T-helper 22 cell (primary cell): ENCODE data around the gene NDC1.
"Not testable (repeated sequence)": the region's sequence is repeated elsewhere in the genome, so short reads cannot be mapped to it uniquely, and the experiment has no call there.

Experiments
- DNase-seq: peaks from one replicate; pipeline ENCODE4 v3.0.0-alpha.2; 2020; ENCODE audit warnings: low read depth

The NDC1 gene

DNA sequence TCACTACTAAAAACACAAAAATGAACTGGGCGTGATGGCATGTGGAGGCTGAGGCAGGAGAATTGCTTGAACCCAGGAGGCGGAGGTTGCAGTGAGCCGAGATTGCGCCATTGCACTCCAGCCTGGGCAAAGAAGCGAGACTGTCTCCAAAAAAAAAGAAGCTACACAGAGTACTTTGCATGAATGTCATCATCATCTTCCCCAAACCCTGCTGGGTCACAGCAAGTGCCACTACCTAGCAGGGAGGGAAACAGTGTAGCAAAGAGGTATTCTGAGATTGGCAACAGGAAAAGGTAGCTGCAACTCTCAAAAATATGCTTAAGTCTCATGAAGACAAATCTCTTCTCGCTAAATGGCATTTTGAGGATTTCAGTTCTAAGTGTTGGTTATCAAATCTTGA is 12.8 kb downstream of the NDC1 start:
- DNase-seq = no peak

DNA sequence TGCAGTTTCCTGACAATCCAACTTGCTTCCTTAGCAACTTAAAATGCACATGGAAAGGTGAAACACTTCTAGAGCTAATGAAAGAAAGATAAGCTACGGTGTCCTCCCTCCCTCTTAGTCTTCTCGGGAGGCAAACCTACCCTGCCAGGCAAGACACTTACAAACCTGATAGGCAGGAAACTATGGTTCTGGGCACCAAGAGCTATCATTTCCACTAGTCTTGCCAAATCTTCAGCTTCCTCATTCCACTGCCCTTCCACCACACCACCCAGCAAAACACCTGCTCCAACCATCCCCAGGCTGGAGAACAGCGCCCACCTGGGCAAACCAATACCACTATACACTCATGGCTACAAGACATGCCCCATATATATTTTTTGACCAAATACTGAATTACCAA is 15.2 kb downstream of the NDC1 start:
- DNase-seq = no peak

DNA sequence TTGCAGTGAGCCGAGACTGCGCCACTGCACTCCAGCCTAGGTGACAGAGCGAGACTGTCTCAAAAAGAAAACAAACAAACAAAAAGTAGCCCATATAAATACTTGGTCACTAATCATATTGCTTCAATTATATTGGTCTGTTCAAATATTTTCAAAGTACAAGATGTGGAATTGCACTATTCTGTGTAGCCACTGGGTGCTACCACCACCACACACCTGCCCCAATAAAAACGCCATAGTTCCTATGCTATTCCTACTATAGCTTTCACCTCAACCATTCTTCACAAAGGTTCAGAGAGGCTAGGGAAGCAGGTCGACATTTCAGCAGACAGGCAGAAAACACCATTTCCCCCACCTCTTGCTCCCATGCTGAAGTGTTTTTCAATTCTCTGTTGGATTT is 16.7 kb downstream of the NDC1 start:
- DNase-seq = no peak

DNA sequence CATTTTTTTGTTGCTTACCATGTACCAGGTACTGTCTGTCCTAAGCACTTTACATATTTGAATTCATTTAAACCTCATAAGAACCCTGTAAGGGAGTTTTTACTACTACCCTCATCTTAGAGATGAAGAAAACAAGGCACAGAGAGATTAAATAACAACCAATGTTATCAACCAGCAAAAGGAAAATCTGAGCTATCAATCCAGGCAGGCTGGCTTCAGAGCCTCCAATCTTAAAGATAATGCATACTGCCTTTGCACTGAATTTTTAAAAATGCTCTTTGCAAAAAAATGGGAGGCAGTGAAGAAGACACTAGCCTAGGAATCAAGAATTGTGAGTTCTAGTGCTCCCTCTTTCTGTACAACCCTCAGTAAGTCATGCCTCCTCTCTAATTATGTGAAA is 18.7 kb downstream of the NDC1 start:
- no peak for DNase-seq

DNA sequence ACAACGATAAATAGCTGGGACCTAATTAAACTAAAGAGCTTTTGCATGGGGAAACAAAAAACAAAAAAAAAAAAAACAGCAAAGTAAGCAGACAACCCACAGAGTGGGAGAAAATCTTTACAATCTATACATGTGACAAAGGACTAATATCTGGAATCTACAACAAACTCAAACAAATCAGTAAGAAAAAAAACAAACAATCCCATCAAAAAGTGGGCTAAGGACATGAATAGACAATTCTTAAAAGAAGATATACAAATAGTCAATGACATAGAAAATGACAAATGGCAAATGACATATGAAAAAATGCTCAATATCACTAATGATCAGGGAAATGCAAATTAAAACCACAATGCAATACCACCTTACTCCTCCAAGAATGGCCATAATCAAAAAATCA is 21.5 kb downstream of the NDC1 start:
- not testable (repeated sequence) for DNase-seq

DNA sequence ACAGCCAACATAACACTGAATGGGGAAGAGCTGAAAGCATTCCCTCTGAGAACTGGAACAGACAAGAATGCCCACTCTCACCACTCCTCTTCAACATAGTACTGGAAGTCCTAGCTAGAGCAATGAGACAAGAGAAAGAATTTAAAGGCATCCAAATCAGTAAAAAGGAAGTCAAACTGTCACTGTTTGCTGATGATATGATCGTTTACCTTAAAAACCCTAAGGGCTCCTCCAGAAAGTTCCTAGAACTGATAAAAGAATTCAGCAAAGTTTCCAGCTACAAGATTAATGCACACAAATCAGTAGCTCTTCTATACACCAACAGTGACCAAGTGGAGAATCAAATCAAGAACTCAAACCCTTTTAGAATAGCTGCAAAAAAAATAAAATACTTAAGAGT is 22.6 kb downstream of the NDC1 start:
- not testable (repeated sequence) for DNase-seq

DNA sequence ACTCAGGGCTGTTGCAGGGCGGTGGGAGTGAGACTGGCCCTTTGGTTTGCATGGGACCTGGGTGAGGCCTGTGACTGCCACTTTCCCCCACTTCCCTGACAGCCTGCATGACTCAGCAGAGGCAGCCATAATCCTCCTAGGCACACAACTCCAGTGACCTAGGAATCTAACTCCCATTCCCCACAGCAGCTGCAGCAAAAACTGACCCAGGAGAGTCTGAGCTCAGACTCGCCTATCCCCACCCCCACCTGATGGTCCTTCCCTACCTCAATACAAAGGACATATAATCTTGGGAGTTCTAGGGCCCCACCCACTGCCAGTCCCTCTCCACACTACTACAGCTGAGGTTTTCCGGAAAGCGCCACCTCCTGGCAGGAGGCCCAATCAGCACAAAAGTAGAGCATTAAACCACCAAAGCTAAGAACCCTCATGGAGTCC is 26.7 kb downstream of the NDC1 start:
- no peak for DNase-seq

DNA sequence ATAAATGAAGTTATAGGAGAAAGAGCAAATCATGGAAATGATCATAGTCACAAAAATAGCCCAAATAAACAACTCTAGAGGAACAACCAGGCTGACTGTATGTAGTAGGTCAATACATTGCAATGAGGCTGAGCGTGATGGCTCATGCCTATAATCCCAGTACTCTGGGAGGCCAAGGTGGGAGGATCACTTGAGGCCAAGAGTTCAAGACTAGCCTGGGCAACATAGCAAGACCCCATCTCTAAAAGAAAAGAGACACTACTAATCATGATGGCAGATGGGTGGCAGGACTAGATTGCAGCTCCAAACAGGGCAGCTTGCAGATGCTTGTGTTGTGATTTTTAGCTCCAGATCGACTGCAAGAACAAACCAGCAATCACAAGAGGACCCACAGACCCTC is 27.6 kb downstream of the NDC1 start:
- DNase-seq = no peak

DNA sequence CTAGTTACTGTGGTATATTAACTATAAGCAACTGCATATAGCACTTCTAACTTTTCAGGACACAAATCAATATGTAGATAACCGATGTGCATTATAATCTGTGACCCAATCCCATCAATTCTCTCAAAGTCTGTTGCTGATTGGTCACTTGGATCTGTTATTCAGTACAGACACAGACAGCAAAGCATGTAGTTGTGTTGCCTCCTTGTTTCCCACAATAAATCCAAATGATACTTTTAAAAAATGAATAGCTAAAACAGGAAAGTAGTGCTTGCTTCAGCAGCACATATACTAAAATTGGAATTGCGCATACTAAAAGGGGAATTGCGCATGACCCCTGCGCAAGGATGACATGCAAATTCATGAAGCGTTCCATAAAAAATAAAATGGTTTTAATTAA is 28.1 kb downstream of the NDC1 start:
- DNase-seq = no peak

DNA sequence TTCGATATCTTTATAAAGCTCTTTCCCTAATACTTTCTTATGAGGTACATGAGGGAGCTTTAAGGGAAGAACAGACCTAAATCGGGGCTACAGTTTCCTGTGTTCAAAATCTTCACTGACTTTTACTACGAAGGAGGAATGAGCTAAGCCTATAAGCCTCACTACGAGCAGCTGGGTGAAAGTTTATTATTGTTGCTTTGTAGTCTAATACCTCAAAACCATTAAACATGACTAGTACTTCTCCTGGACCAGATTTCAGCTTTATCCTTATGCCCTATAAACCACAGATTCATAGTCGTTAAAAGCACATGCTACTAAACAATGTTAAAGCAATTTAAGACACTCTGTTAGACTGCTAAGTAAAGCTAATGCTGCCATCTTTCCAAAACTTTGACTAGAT is 30.2 kb downstream of the NDC1 start:
- DNase-seq = no peak

DNA sequence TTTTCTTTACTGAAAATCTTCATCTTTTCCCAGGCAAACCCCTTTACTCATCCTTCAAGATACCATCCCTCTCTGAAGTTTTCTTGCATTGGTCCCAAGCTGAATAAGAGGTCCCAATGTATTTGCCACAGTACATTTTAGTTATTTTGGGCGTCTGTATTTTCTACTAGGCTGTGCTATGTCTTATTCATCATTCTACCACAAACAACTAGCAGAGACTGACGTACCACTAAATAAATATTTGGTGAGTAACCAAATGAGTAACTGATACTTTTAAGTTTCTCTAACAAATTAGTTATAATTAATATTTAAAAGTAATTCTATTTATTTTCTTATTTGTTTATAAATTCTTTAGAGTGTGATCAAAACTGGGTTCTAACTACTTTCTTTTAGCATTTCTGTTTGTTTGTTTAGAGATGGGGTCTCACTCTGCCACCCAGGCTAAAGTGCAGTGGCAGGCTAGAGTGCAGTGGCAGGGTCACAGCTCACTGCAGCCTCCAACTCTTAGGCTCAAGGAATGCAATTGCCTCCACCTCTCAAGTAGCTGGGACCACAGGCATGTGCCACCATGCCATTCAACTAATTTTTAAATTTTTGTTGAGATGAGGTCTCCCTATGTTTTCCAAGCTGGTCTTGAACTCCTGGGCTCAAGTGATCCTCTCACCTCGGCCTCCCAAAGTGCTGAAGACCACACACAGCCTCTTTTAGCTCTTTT is 33.1 kb downstream of the NDC1 start:
- DNase-seq = no peak

DNA sequence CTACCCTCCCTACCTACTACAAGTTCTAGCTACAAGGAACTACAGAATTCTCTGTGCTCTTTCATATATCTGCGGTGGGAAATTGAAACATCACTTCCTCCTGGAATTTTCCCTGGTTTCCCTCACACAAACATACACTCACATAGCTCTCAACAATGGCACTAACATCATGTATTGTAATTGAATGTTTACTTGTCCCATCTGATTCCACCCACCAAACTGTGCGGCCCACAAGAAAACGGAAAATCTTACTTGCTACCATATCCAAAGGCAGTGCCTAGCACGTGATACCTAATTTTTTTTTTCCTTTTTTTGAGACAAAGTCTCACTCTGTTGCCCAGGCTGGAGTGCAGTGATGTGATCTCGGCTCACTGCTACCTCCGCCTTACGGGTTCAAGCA is 33.9 kb downstream of the NDC1 start:
- DNase-seq = no peak

DNA sequence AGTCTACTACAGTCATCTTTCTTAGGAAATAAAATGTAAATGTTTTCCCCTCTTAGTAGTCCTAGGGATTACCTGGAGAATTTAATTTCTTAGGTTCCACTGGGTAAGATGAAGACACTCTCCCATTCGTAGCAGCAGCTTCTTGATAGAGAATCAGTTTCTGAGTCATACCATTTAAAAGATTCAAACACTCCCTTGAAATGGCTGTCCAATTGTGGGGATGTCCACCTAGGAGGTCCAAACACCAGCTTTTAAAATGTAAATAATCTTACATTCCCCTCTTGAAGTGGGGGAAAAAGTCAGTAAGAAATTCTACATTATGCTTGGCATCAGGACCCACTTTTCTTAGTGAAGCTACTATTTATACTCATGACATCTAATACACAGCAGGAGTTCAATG is 37.5 kb downstream of the NDC1 start:
- no peak for DNase-seq

DNA sequence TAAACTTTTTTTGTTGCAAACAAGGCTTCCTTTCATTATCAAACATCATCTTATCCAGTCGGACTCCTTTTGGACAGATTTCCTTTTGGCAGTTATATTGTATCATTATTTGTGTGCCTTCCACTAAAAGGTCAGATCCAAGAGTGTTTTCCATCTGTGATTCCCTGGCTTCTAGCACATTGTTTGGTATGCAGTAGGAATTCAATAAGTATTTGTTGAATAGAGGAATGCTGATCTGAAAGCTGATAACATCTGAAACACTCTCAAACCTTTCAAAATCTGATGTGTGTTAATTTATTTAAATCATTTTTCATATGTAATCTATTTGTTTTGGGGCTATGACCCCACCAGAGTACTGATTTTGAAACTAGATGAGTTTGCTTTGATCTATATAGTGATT is 39.0 kb downstream of the NDC1 start:
- DNase-seq = no peak

DNA sequence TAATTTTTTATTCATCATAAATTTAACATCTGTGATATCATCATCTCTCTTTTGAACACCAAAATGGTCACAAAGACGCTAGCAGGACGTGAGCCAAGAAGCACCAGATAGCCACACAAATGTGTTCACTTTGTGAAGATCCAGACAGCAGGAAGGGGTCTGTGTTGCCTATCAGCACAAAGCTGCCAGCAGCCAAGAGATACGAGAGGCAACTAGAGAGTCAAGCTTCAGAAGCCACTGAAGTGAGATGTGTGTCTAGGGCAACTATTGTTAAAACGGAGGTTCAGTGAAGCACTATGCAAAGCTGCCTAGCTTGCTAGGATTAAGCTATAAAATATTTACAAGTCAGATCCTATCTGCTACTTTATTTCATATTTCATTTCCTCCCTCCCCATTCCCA is 45.3 kb downstream of the NDC1 start:
- no peak for DNase-seq

DNA sequence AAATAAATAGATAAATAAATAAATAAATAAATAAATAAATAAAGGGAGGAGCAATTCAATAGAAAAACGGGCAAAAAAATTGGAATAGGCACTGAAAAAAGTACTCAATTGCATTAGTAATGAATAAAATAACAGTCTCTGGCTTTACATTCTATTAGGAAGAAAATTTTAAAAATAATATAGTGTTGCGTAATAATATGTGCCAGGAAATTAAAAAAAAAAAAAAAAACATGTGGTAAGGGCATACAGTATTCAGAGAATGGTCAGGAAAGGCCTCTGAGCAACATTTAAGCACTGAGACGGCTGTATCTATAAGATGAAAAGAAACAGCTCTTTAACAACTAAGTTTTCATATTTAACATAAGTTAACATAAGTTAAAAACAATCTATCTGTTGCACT is 50.4 kb downstream of the NDC1 start:
- no peak for DNase-seq

DNA sequence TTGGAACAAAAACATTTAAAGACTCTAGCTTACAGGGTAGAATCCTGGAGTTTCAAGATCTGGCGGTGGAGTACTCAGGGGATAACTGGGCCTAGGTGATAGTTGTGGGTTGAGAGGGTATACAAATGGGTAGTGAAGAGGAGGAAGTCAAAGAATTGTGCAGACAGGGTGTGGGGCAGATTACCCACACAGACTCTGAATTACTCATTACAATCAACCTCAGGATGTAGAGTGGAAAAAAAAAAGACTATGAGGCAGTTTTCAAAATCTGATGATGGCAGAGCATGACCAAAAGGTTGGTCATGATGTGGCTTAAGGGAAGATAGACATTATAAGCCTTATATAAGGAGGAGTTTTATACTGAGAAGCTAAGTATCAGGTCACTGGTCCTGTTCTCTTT is 55.0 kb downstream of the NDC1 start:
- no peak for DNase-seq

DNA sequence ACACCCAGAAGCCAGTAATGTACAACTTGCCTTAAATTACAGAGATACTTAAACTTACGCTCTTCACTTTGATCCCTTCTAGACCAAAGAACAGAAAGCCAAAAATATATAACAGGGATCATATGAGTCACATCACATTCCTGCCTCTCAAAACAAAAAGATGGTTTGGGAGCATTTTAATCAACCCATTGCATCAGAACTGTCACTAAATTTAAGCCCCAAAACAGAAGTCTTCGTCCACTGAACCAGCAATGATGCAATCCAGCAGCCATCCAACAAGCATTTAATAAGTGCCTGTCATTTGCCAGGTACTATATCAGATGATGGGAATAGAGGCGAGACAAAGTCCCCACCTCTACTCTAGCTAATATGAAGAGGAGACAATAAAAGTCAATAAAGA is 56.4 kb downstream of the NDC1 start:
- no peak for DNase-seq

DNA sequence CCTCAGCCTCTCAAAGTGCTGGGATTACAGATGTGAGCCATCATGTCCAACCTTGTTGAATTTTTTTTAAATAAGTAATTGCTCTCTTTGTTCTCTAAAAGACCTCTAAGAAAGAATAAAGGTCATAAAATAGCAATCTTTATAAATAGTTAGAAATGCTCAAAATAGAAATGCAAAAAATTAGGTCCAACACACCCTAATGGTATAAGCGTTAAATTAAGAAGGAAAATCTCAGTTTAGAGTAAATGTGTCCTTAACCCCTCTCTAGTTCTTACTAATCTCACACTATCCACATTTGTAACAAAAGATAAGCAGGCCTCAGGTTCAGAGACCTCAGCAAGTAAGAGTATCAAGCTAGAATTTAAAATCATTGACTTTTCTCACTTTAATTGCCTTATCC is 60.8 kb downstream of the NDC1 start:
- DNase-seq = no peak

DNA sequence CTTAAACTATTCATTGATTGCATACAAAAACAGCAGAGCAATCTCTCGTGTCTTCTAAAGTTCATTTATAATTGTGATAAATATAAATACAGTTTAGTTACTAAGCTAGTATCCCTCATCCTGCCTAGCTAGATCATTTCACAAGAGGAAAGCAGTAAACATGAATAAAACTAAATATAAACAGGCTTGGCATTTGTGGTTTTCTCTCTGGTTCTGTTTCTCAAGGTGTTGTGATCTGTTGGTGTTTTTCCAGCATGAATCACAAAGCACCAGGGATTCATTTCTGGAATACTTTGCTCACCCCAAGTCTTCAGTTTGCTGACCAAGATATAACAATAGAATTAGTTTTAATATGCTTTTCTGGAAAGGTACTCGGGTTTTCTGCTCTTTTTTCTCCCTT is 66.4 kb downstream of the NDC1 start:
- no peak for DNase-seq

DNA sequence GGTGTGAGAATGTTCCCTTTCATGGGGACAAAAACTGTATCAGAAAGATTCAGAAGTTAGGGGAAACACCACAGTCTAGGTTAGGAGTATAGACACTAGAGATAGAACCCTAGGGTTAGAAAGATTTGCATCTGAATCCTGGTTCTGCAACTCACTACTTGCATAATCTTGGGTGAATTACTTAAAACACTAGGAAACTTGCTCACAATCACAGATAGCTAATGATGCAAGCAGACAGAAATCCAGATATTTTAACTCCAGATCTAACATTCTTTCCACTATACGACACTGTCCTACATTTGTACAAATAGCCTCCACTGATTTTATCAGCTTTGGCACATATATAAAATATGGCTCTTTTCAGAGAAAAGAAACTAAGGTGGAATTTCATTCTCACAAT is 68.3 kb downstream of the NDC1 start:
- DNase-seq = no peak

DNA sequence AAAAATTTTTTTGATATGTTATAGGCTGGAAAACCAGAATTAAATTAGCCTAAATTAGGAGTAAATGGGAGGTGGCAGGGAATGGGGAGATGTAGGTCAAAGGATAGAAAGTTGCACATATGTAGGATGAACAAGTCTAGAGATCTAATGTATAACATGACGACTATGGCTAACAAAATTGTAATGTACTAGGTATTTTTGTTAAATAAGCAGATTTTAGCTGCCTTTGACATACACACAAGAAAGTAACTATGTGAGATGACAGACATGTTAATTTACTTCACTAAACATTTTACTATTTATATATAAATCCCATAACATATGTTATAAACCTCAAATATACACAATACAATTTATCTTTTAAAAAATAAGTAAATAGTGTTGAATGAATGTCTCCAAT is 68.9 kb downstream of the NDC1 start:
- DNase-seq = no peak

DNA sequence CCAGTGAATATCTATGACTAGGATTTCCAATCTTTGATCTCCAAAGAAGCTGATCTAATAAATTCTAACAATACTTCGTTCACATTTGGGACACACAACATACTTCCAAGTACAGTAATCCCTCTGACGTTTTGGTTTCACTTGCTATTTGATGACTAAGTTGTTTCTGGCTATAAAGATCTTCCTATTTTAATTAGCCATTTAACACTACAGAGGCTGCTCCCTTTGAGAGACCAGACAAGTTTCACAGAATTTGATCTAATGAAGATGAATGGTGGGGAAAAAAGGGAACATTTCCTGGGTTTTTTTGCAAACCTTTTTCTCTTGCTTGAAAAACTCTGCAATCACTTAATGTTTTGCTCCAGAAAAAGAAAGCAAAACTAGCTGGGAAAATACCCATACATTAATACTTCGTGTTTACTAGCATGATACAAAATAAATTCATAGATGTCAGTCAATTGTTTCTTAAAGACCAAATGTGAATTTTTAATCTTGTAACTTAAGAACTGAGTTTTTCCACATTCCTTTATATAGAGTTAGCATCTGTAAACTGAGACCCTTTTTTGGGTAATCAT is 71.2 kb downstream of the NDC1 start:
- DNase-seq = no peak

DNA sequence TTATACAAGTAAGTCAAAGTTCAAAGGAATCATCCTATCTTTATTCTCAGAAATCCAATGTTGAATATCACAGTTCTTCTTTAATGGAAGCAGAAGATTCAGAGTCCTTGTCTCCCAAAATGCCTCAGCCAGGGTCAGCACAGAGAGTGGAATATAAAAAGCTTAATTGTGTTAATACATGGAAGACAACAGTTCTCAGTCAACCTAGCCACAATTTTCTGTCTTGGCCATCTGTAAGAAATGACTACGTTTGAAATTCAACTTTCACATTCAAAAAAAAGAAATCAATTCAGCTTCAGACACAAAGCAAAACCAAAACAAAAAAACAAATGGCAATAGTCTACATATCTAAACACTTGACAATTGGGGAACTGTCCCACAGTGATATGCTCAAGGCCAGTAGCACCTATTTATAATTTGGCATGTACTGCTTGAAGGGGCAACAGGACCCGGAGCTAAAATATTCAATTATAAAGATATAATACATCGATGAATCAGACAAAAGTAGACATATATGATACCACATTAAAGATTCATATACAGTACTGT is 71.8 kb downstream of the NDC1 start:
- DNase-seq = no peak
